ENCODE results near the gene PRR16.

DNA sequence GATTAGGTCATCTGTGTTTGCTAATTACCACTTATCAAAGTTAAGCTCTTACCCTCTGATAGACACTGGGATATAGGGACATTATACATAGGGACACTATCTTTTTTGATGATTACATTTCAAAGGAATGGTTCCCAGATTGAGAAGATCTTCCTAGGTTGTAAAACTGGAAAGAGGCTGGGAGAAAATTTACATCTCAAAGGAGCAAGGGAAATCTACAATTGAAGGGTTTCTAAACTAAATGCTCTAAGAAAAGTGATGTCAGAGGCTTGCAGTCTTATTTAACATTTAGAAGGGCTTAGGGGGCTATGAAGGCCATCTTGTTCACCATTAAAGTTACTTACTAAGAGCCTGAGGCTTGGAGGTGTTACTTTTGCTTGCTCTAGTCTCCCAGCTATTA, 242.8 kb downstream of the PRR16 start:
- TF ChIP-seq POLR2AphosphoS5 (IDR thresholded peaks at IDR 0.05; ENCODE audit: low read depth, low read length) (no peak), POLR2A (IDR thresholded peaks at IDR 0.05; ENCODE audit: low read depth, low read length) (no peak), TAF1 (IDR thresholded peaks at IDR 0.05; ENCODE audit: low read depth, low read length) (no peak), SPI1 (IDR thresholded peaks at IDR 0.05; ENCODE audit: low read depth, low read length) (no peak)
